ENCODE measurements around the gene SMARCAL1. TPM values are rescaled to one million over a fixed set of nuclear protein-coding genes. Genes with fewer than 3 reads are reported as not detected.

SMARCAL1 gene
- total RNA-seq, 2 experiments from 2014 or later, result 23.6 to 27.5 TPM

- CTCF ChIA-PET, result interaction anchor here (0.5 kb wide), 1 partner anchor 72 kb away, joined by 3 read pairs; no protein-coding TSS in a partner anchor
Observed at GRCh38 chr2:216495656-216496055, 83.4 kb downstream of the SMARCAL1 start.

GRCh38 chr2:216497382-216498069 is 85.2 kb downstream of the SMARCAL1 start:
- H3K4me1 Mint-ChIP-seq, result peaks cover 54% of the 10 kb centered on the region
- no peaks in the 10 kb centered on the region for H3K27me3 Mint-ChIP-seq
- H3K9me3 Mint-ChIP-seq, result no peaks in the 10 kb centered on the region

More at GRCh38 chr2:216495656-216496055, 83.4 kb downstream of the SMARCAL1 start:
- no peak for DNase-seq
- Mint-ChIP-seq H3K27ac (no peak overlapping the region), H3K9me3 (no peaks in the 10 kb centered on the region), H3K4me1 (peaks cover 40% of the 10 kb centered on the region), H3K27me3 (no peaks in the 10 kb centered on the region), H3K36me3 (ENCODE audit: low read depth) (peaks cover 20% of the 10 kb centered on the region), H3K4me3 (no peak overlapping the region)
- POLR2A ChIA-PET, result interaction anchor here (1.1 kb wide), 1 partner anchor 13 kb away, joined by 3 read pairs; no protein-coding TSS in a partner anchor

GRCh38 chr2:216498070-216498378 is 85.7 kb downstream of the SMARCAL1 start:
- no peaks in the 10 kb centered on the region for H3K9me3 Mint-ChIP-seq
- H3K4me1 Mint-ChIP-seq, result peaks cover 59% of the 10 kb centered on the region
- H3K36me3 Mint-ChIP-seq (ENCODE audit: low read depth), result peaks cover 39% of the 10 kb centered on the region
- POLR2A ChIA-PET, result interaction anchor here (1.0 to 2.1 kb wide), 11 partner anchors 10 to 388 kb away, joined by 3 to 11 read pairs (median 4); no protein-coding TSS in a partner anchor
- peak overlapping the region; percentile 91 for H3K4me3 Mint-ChIP-seq
- CTCF ChIA-PET, result interaction anchor here (1.3 to 2.0 kb wide), 2 partner anchors 18 to 86 kb away, joined by 7 to 9 read pairs; partner anchors contain the start of gene SMARCAL1
- no peak for DNase-seq
- H3K27me3 Mint-ChIP-seq, result no peaks in the 10 kb centered on the region
- peak overlapping the region; percentile 87 for H3K27ac Mint-ChIP-seq

More at GRCh38 chr2:216497382-216498069, 85.2 kb downstream of the SMARCAL1 start:
- ChIA-PET CTCF (interaction anchor here (2.0 kb wide), 1 partner anchor 86 kb away, joined by 7 read pairs; the partner anchor contains the start of gene SMARCAL1), POLR2A (interaction anchor here (1.1 to 2.1 kb wide), 8 partner anchors 9 to 274 kb away, joined by 3 to 11 read pairs (median 4); no protein-coding TSS in a partner anchor)
- H3K27ac Mint-ChIP-seq, result peak overlapping the region; percentile 87
- H3K4me3 Mint-ChIP-seq, result peak overlapping the region; percentile 91
- peaks cover 34% of the 10 kb centered on the region for H3K36me3 Mint-ChIP-seq (ENCODE audit: low read depth)
- no peak for DNase-seq

- ChIA-PET POLR2A (interaction anchor here (0.5 to 2.1 kb wide), 13 partner anchors 9 to 388 kb away, joined by 3 to 11 read pairs (median 4); no protein-coding TSS in a partner anchor), CTCF (interaction anchor here (0.7 to 2.0 kb wide), 4 partner anchors 18 to 384 kb away, joined by 3 to 9 read pairs (median 6); partner anchors contain the start of gene SMARCAL1)
- H3K4me3 Mint-ChIP-seq, result peak within 1 kb of the TSS; percentile 91
- no peaks in the 10 kb centered on the region for H3K9me3 Mint-ChIP-seq
- peak within 1 kb of the TSS; percentile 87 for H3K27ac Mint-ChIP-seq
- DNase-seq, result peak; percentile 91
- H3K4me1 Mint-ChIP-seq, result peaks cover 65% of the 10 kb centered on the region
- peaks cover 44% of the 10 kb centered on the region for H3K36me3 Mint-ChIP-seq (ENCODE audit: low read depth)
- no peaks in the 10 kb centered on the region for H3K27me3 Mint-ChIP-seq
Observed at GRCh38 chr2:216498379-216499352, 86.4 kb downstream of the SMARCAL1 start, which contains the start of gene RPL37A. RPL37A (plus strand) TSS chr2:216498844; CDS start chr2:216498875, 31 bp downstream.

GRCh38 chr2:216499641-216500218 is 87.4 kb downstream of the SMARCAL1 start:
- Mint-ChIP-seq H3K27me3 (no peaks in the 10 kb centered on the region), H3K36me3 (ENCODE audit: low read depth) (peaks cover 52% of the 10 kb centered on the region), H3K27ac (peak overlapping the region; percentile 87), H3K4me1 (peaks cover 71% of the 10 kb centered on the region), H3K4me3 (peak overlapping the region; percentile 91), H3K9me3 (no peaks in the 10 kb centered on the region)
- ChIA-PET CTCF (no interaction called here), POLR2A (no interaction called here)
- no peak for DNase-seq

- Mint-ChIP-seq H3K27ac (peak overlapping the region; percentile 87), H3K4me3 (peak overlapping the region; percentile 91), H3K9me3 (no peaks in the 10 kb centered on the region), H3K4me1 (peaks cover 73% of the 10 kb centered on the region), H3K36me3 (ENCODE audit: low read depth) (peaks cover 59% of the 10 kb centered on the region), H3K27me3 (no peaks in the 10 kb centered on the region)
- POLR2A ChIA-PET, result no interaction called here
- no peak for DNase-seq
- CTCF ChIA-PET, result no interaction called here
Observed at GRCh38 chr2:216500572-216500971, 88.3 kb downstream of the SMARCAL1 start.

- Mint-ChIP-seq H3K4me1 (peaks cover 61% of the 10 kb centered on the region), H3K27me3 (no peaks in the 10 kb centered on the region), H3K4me3 (no peak overlapping the region), H3K27ac (no peak overlapping the region), H3K36me3 (ENCODE audit: low read depth) (peaks cover 68% of the 10 kb centered on the region), H3K9me3 (no peaks in the 10 kb centered on the region)
- ChIA-PET CTCF (no interaction called here), POLR2A (no interaction called here)
- DNase-seq, result no peak
Observed at GRCh38 chr2:216501854-216502253, 89.6 kb downstream of the SMARCAL1 start.

- ChIA-PET CTCF (no interaction called here), POLR2A (no interaction called here)
- Mint-ChIP-seq H3K4me1 (peaks cover 56% of the 10 kb centered on the region), H3K27ac (peak overlapping the region; percentile 8), H3K9me3 (no peaks in the 10 kb centered on the region), H3K36me3 (ENCODE audit: low read depth) (peaks cover 67% of the 10 kb centered on the region), H3K27me3 (no peaks in the 10 kb centered on the region), H3K4me3 (no peak overlapping the region)
- DNase-seq, result no peak
Observed at GRCh38 chr2:216502381-216503158, 90.3 kb downstream of the SMARCAL1 start.

- Mint-ChIP-seq H3K27ac (peak overlapping the region; percentile 8), H3K27me3 (no peaks in the 10 kb centered on the region), H3K4me3 (no peak overlapping the region), H3K4me1 (peaks cover 50% of the 10 kb centered on the region), H3K9me3 (no peaks in the 10 kb centered on the region), H3K36me3 (ENCODE audit: low read depth) (peaks cover 69% of the 10 kb centered on the region)
- CTCF ChIA-PET, result no interaction called here
- no peak for DNase-seq
- POLR2A ChIA-PET, result interaction anchor here (0.8 kb wide), 1 partner anchor 163 kb away, joined by 3 read pairs; no protein-coding TSS in a partner anchor
Observed at GRCh38 chr2:216503159-216503629, 90.9 kb downstream of the SMARCAL1 start.

- Mint-ChIP-seq H3K9me3 (no peaks in the 10 kb centered on the region), H3K27ac (no peak overlapping the region), H3K36me3 (ENCODE audit: low read depth) (peaks cover 70% of the 10 kb centered on the region), H3K4me3 (no peak overlapping the region), H3K4me1 (peaks cover 49% of the 10 kb centered on the region), H3K27me3 (no peaks in the 10 kb centered on the region)
- DNase-seq, result no peak
- ChIA-PET CTCF (no interaction called here), POLR2A (interaction anchor here (0.8 to 0.9 kb wide), 2 partner anchors 162 to 423 kb away, joined by 3 read pairs; no protein-coding TSS in a partner anchor)
Observed at GRCh38 chr2:216503697-216504375, 91.6 kb downstream of the SMARCAL1 start.

GRCh38 chr2:216504376-216504762 is 92.1 kb downstream of the SMARCAL1 start:
- no peaks in the 10 kb centered on the region for H3K9me3 Mint-ChIP-seq
- DNase-seq, result no peak
- H3K36me3 Mint-ChIP-seq (ENCODE audit: low read depth), result peaks cover 68% of the 10 kb centered on the region
- CTCF ChIA-PET, result no interaction called here
- H3K4me3 Mint-ChIP-seq, result no peak overlapping the region
- no peak overlapping the region for H3K27ac Mint-ChIP-seq
- no peaks in the 10 kb centered on the region for H3K27me3 Mint-ChIP-seq
- POLR2A ChIA-PET, result interaction anchor here (0.9 kb wide), 1 partner anchor 423 kb away, joined by 3 read pairs; no protein-coding TSS in a partner anchor
- peaks cover 49% of the 10 kb centered on the region for H3K4me1 Mint-ChIP-seq

All from activated CD4-positive, alpha-beta memory T cell treated with anti-CD3 and anti-CD28 coated beads, Interleukin-2, amount 10 ng/mL, durations not matched to agents 7 days and 5 days (primary cell).